Neural progenitor cell (in vitro differentiated cells): ENCODE measurements around the gene KRTAP1-3. TPM values are rescaled to one million over a fixed set of nuclear protein-coding genes. Genes with fewer than 3 reads are reported as not detected.

Source experiments
- DNase-seq: peaks from one replicate; pipeline ENCODE4 v3.0.0-alpha.2; 2016; ENCODE audit warnings: low spot score
- H2AFZ ChIP-seq: fragments of 200-600 bp; sonication (generic); replicated peaks from 2 replicates; pipeline ENCODE4 v1.6.1; 2016; ENCODE audit warnings: antibody characterized with exemption
- H3F3A ChIP-seq: fragments of 200-600 bp; sonication (generic); 2 replicates; pipeline ENCODE4 v1.6.1; 2016; ENCODE audit warnings: antibody characterized with exemption, low read depth
- H3K27ac ChIP-seq: fragments of 200-600 bp; sonication (generic); 2 replicates; pipeline ENCODE4 v1.5.1; 2016; ENCODE audit warnings: mild to moderate bottlenecking
- H3K27me3 ChIP-seq: fragments of 200-600 bp; sonication (generic); 2 replicates; pipeline ENCODE4 v1.6.1; 2016; ENCODE audit warnings: mild to moderate bottlenecking, moderate library complexity
- H3K36me3 ChIP-seq: fragments of 200-600 bp; sonication (generic); 2 replicates; pipeline ENCODE4 v1.5.1; 2016
- H3K4me1 ChIP-seq: fragments of 200-600 bp; sonication (generic); 2 replicates; pipeline ENCODE4 v1.6.1; 2016; ENCODE audit warnings: mixed run types
- H3K4me2 ChIP-seq: fragments of 200-600 bp; sonication (generic); 2 replicates; pipeline ENCODE4 v1.6.1; 2016
- H3K4me3 ChIP-seq: fragments of 200-600 bp; sonication (generic); 2 replicates; pipeline ENCODE4 v1.5.1; 2016
- H3K79me2 ChIP-seq: fragments of 200-600 bp; sonication (generic); 2 replicates; pipeline ENCODE4 v1.6.1; 2016; ENCODE audit warnings: low read depth
- H3K9ac ChIP-seq: fragments of 200-600 bp; sonication (generic); 2 replicates; pipeline ENCODE4 v1.6.1; 2016
- H3K9me3 ChIP-seq: fragments of 200-600 bp; sonication (generic); 2 replicates; pipeline ENCODE4 v1.5.1; 2016; ENCODE audit warnings: low read depth
- H4K20me1 ChIP-seq: fragments of 200-600 bp; sonication (generic); 2 replicates; pipeline ENCODE4 v1.6.1; 2016; ENCODE audit warnings: low read depth
- H3K27ac Mint-ChIP-seq: 3 replicates; pipeline ENCODE4 v1.8.0; 2021; ENCODE audit warnings: mixed read lengths
- H3K27me3 Mint-ChIP-seq: 2 replicates; pipeline ENCODE4 v1.8.0; 2022; ENCODE audit warnings: low read depth, mild to moderate bottlenecking, inconsistent platforms, moderate library complexity, mixed read lengths; ENCODE audit not compliant: insufficient read depth
- H3K36me3 Mint-ChIP-seq: 3 replicates; pipeline ENCODE4 v1.8.0; 2021; ENCODE audit warnings: mixed read lengths
- H3K4me1 Mint-ChIP-seq: 3 replicates; pipeline ENCODE4 v1.8.0; 2021; ENCODE audit warnings: mixed read lengths
- H3K4me3 Mint-ChIP-seq: 3 replicates; pipeline ENCODE4 v1.8.0; 2021; ENCODE audit warnings: mild to moderate bottlenecking, moderate library complexity, mixed read lengths
- H3K9me3 Mint-ChIP-seq: 3 replicates; pipeline ENCODE4 v1.8.0; 2020; ENCODE audit warnings: mixed read lengths
- CTCF ChIP-seq: fragments of 200-600 bp; sonication (generic); IDR thresholded peaks from 2 replicates; pipeline ENCODE4 v1.5.1; 2017; ENCODE audit warnings: antibody characterized with exemption, mild to moderate bottlenecking
- EZH2 ChIP-seq: fragments of 200-600 bp; sonication (generic); IDR thresholded peaks from 2 replicates; pipeline ENCODE4 v1.6.1; 2017; ENCODE audit warnings: antibody characterized with exemption, mild to moderate bottlenecking, moderate library complexity
- EZH2phosphoT487 ChIP-seq: fragments of 200-600 bp; sonication (generic); IDR thresholded peaks from 2 replicates; pipeline ENCODE4 v1.6.1; 2017; ENCODE audit warnings: antibody characterized with exemption
- total RNA-seq: library from RNA; depleted of rRNA; stranded (reverse); fragments of >200 nt; gene quantifications from 2 replicates; pipeline ENCODE4 v1.2.3, GENCODE V29; 2015; ENCODE audit warnings: low replicate concordance

Gene KRTAP1-3
- total RNA-seq, 1 donor from 2014 or later = not detected

- no peak for DNase-seq
- H3K9me3 ChIP-seq = no peaks in the 10 kb centered on the region
- H4K20me1 ChIP-seq = no peaks in the 10 kb centered on the region
- Mint-ChIP-seq H3K9me3 (no peaks in the 10 kb centered on the region), H3K27ac (no peak overlapping the region), H3K4me3 (no peak overlapping the region), H3K4me1 (peaks cover 6% of the 10 kb centered on the region), H3K36me3 (no peaks in the 10 kb centered on the region), H3K27me3 (no peaks in the 10 kb centered on the region)
- no peak overlapping the region for H2AFZ ChIP-seq
- H3F3A ChIP-seq = no peaks in the 10 kb centered on the region
- no peak overlapping the region for H3K27ac ChIP-seq
- no peak for TF ChIP-seq CTCF
- no peak for TF ChIP-seq EZH2
- TF ChIP-seq EZH2phosphoT487 = no peak
- peaks cover 15% of the 10 kb centered on the region for H3K4me1 ChIP-seq
- no peaks in the 10 kb centered on the region for H3K36me3 ChIP-seq
- no peaks in the 10 kb centered on the region for H3K79me2 ChIP-seq
- no peaks in the 10 kb centered on the region for H3K27me3 ChIP-seq
- H3K9ac ChIP-seq = no peak overlapping the region
- H3K4me2 ChIP-seq = no peak overlapping the region
- H3K4me3 ChIP-seq = no peak overlapping the region
Observed at GRCh38 chr17:41004397-41004796, 30.3 kb downstream of the KRTAP1-3 start.

- TF ChIP-seq CTCF = no peak
- no peak for TF ChIP-seq EZH2
- no peak for TF ChIP-seq EZH2phosphoT487
- Histone ChIP-seq H3K36me3 (no peaks in the 10 kb centered on the region), H3K27ac (no peak overlapping the region), H4K20me1 (no peaks in the 10 kb centered on the region), H2AFZ (no peak overlapping the region), H3F3A (no peaks in the 10 kb centered on the region), H3K9me3 (no peaks in the 10 kb centered on the region), H3K79me2 (no peaks in the 10 kb centered on the region), H3K4me1 (peaks cover 11% of the 10 kb centered on the region), H3K4me2 (no peak overlapping the region), H3K9ac (no peak overlapping the region), H3K4me3 (no peak overlapping the region), H3K27me3 (no peaks in the 10 kb centered on the region)
- no peaks in the 10 kb centered on the region for H3K9me3 Mint-ChIP-seq
- no peak overlapping the region for H3K4me3 Mint-ChIP-seq
- peaks cover 6% of the 10 kb centered on the region for H3K4me1 Mint-ChIP-seq
- H3K36me3 Mint-ChIP-seq = no peaks in the 10 kb centered on the region
- no peak overlapping the region for H3K27ac Mint-ChIP-seq
- no peaks in the 10 kb centered on the region for H3K27me3 Mint-ChIP-seq
- no peak for DNase-seq
Observed at GRCh38 chr17:41003926-41004325, 30.7 kb downstream of the KRTAP1-3 start.

- no peak for DNase-seq
- Histone ChIP-seq H3K4me3 (no peak overlapping the region), H3K27me3 (no peaks in the 10 kb centered on the region), H3K36me3 (no peaks in the 10 kb centered on the region), H3K9me3 (no peaks in the 10 kb centered on the region), H3K27ac (no peak overlapping the region), H3K4me2 (no peak overlapping the region), H4K20me1 (no peaks in the 10 kb centered on the region), H3K4me1 (peaks cover 4% of the 10 kb centered on the region), H2AFZ (peak overlapping the region; percentile 31), H3K9ac (no peak overlapping the region), H3F3A (no peaks in the 10 kb centered on the region), H3K79me2 (no peaks in the 10 kb centered on the region)
- TF ChIP-seq EZH2 (no peak), EZH2phosphoT487 (no peak), CTCF (no peak)
- H3K4me3 Mint-ChIP-seq = no peak overlapping the region
- H3K27ac Mint-ChIP-seq = no peak overlapping the region
- peaks cover 6% of the 10 kb centered on the region for H3K4me1 Mint-ChIP-seq
- H3K36me3 Mint-ChIP-seq = no peaks in the 10 kb centered on the region
- H3K27me3 Mint-ChIP-seq = no peaks in the 10 kb centered on the region
- no peaks in the 10 kb centered on the region for H3K9me3 Mint-ChIP-seq
Observed at GRCh38 chr17:41002814-41003213, 31.9 kb downstream of the KRTAP1-3 start.
